ENCODE data around the gene S100A2.

DNA sequence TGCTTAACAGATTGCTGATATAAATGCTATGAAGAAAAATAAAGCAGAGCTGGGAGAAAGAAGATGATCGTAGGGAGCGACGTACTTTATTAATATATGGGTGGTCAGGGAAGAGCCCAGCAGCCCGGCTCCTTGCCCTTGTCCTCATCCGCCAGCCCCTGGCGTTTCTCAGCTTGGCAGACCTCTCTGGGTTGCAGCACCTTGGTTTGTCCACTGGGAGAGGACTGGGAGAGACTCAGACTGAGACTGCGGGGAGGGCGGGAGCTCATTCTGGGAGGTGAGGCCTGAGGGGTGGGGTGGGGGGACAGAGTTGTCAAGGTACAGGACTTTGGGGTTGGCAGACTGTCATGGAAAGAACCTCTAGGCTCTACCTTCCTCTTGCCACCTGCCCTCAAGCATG, 13.3 kb downstream of the S100A2 start:
- TF ChIP-seq FOXM1 (IDR thresholded peaks at IDR 0.05; ENCODE audit: borderline replicate concordance) (no peak), SP1 (IDR thresholded peaks at IDR 0.05) (no peak), L3MBTL2 (conservative IDR thresholded peaks at IDR 0.05) (no peak), FOXK2 (IDR thresholded peaks at IDR 0.05) (no peak), BHLHE40 (IDR thresholded peaks at IDR 0.05; ENCODE audit: borderline replicate concordance) (no peak)

Data from HEK293T (cell line).